ENCODE data around the gene EML4.

GRCh38 chr2:42328148-42328833 is 159.1 kb downstream of the EML4 start:
- TF ChIP-seq EZH2 (IDR thresholded peaks at IDR 0.05; ENCODE audit: borderline replicate concordance, low read depth, low read length, poor library complexity, severe bottlenecking) (no peak), CTCF (conservative IDR thresholded peaks at IDR 0.05; ENCODE audit: low read depth, low read length) (peak; percentile 63)

Measured in A673 (cell line).